ENCODE results near the gene CCDC112. TPM values are rescaled to one million over a fixed set of nuclear protein-coding genes. Genes with fewer than 3 reads are reported as not detected.

Gene CCDC112
- total and polyA plus RNA-seq, 2 of the 13 experiments (the other 11 are each of a cell fraction or from before 2014, with no cell fraction given), result 1.1 to 2.8 TPM

DNA sequence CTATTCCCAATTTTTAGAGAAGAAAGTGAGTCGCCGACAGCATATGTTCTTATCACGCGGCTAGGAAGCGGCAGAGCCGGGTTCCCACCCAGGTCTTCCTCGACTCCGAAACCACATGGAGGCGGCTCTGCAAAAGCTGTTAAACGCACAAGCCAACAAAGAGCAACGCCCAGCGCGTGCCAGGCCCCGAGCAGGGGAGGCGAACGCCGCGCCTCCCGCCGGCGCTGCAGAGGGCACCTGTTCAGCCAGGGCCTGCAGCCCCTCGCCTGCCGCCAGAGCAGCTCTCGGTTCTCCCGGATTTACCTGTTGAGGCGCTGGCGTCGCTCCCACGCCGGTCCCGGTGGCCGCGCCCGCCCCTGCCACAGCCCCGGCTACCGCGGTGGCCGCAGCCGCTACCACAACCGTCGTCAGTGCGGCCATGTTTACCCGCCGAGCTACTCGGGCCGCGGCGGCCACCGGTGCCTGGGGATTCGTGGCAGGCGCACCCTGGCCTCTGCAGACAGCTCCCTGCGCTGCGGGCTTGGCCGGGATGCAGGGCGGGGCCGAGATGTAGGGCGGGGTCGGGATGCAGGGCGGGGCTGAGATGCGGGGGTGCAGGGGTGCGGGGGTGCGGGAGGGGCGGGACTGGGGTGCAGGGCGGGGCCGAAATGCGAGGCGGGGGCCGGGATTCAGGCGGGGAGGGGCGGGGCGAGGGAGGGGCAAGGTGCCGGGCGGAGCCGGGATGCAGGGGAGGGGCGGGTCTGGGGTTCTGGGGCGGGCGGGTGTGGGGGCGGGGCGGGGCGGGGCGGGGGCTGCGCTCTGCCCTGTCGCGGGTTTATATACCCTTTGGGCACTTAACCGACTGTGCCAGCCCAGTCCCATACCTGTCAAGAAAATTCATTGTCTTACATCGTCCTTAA, at the start of gene CCDC112 (continued):
- TF ChIP-seq ARID5B (CRISPR knock-in tag; IDR thresholded peaks at IDR 0.05) (peak; percentile 47), ZNF33B (CRISPR knock-in tag; IDR thresholded peaks at IDR 0.05) (no peak), ZNF333 (CRISPR knock-in tag; IDR thresholded peaks at IDR 0.05; ENCODE audit: borderline replicate concordance) (no peak; the same call in 1 of the 2 replicates), ZNF264 (CRISPR knock-in tag; IDR thresholded peaks at IDR 0.05) (no peak), NPAS2 (CRISPR knock-in tag; IDR thresholded peaks at IDR 0.05; ENCODE audit: borderline replicate concordance) (no peak), FOXA1 (IDR thresholded peaks at IDR 0.05) (no peak), FOXA1 (CRISPR knock-in tag; IDR thresholded peaks at IDR 0.05) (peak; percentile 73), ZNF607 (CRISPR knock-in tag; IDR thresholded peaks at IDR 0.05; ENCODE audit: borderline replicate concordance) (peak; percentile 39; the same call in 1 of the 2 replicates), ZNF577 (CRISPR knock-in tag; IDR thresholded peaks at IDR 0.05; ENCODE audit: borderline replicate concordance, low read depth) (no peak), ZNF781 (CRISPR knock-in tag; IDR thresholded peaks at IDR 0.05; ENCODE audit: borderline replicate concordance, not compliant biosample characterization) (no peak), ZNF446 (CRISPR knock-in tag; IDR thresholded peaks at IDR 0.05) (no peak), ZNF772 (CRISPR knock-in tag; IDR thresholded peaks at IDR 0.05) (no peak), ADNP (CRISPR knock-in tag; IDR thresholded peaks at IDR 0.05) (no peak), ZNF550 (CRISPR knock-in tag; IDR thresholded peaks at IDR 0.05; ENCODE audit: borderline replicate concordance) (no peak), ZNF230 (CRISPR knock-in tag; IDR thresholded peaks at IDR 0.05) (0 out of 2 replicates have a peak, but pooled peaks have one; percentile 59), BORCS8-MEF2B (CRISPR knock-in tag; IDR thresholded peaks at IDR 0.05) (peak; percentile 47; the same call in 1 of the 2 replicates), THYN1 (CRISPR knock-in tag; IDR thresholded peaks at IDR 0.05; ENCODE audit: borderline replicate concordance, low read depth) (no peak), FOXP4 (CRISPR knock-in tag; IDR thresholded peaks at IDR 0.05) (no peak), ZNF430 (CRISPR knock-in tag; IDR thresholded peaks at IDR 0.05) (peak; percentile 56; the same call in 1 of the 2 replicates), ZNF790 (CRISPR knock-in tag; IDR thresholded peaks at IDR 0.05; ENCODE audit: borderline replicate concordance) (no peak), ZNF251 (CRISPR knock-in tag; IDR thresholded peaks at IDR 0.05) (no peak), CREB1 (IDR thresholded peaks at IDR 0.05) (no peak), CREB1 (CRISPR knock-in tag; IDR thresholded peaks at IDR 0.05) (no peak), SOX5 (CRISPR knock-in tag; IDR thresholded peaks at IDR 0.05; ENCODE audit: borderline replicate concordance) (no peak; the same call in 1 of the 2 replicates)
